IMR-90 (cell line): Measurements from ENCODE around the gene TRAPPC8. TPM values are rescaled to one million over a fixed set of nuclear protein-coding genes. Genes with fewer than 3 reads are reported as not detected.

Experiments used
- ATAC-seq: fragments of 200-7000 bp; cut with Tn5 transposase; 2 replicates; pipeline ENCODE4 v1.9.1; 2020; ENCODE audit warnings: low read depth, mild to moderate bottlenecking, moderate library complexity
- BruUV-seq: library from RNA; stranded (reverse); fragments of 400-500 nt; replicated peaks from 2 replicates; lab custom pipeline; 2021; lab: Mats Ljungman, UMichigan
- CTCF ChIA-PET: fragments of 300-600 bp; formaldehyde crosslinking; extraction: SDS; loops from one replicate; lab custom pipeline; 2021; ENCODE audit warnings: antibody characterized with exemption; lab: Yijun Ruan, JAX
- POLR2A ChIA-PET: fragments of 300-600 bp; sonication (Branson Sonifier 250); formaldehyde crosslinking; loops from one replicate; lab custom pipeline; 2022; ENCODE audit warnings: antibody characterized with exemption; ENCODE audit not compliant: unreplicated experiment; lab: Charles Lee
- DNase-seq: peaks from one replicate; pipeline ENCODE4 v3.0.0; 2013
- H2AFZ ChIP-seq: replicated peaks from 2 replicates; pipeline ENCODE3; 2013; ENCODE audit warnings: low read length, mild to moderate bottlenecking; ENCODE audit not compliant: poor library complexity
- H2AK5ac ChIP-seq: 2 replicates; pipeline ENCODE4 v1.6.1; 2013; ENCODE audit warnings: low read depth, low read length, inconsistent platforms
- H2AK9ac ChIP-seq: replicated peaks from 2 replicates; pipeline ENCODE3; 2013; ENCODE audit warnings: mild to moderate bottlenecking, low read depth, low read length, moderate library complexity; ENCODE audit not compliant: poor library complexity
- H2BK120ac ChIP-seq: 2 replicates; pipeline ENCODE4 v1.6.1; 2013; ENCODE audit warnings: low read depth, low read length, inconsistent platforms
- H2BK15ac ChIP-seq: 3 replicates; pipeline ENCODE4 v1.6.1; 2013; ENCODE audit warnings: low read depth, low read length, inconsistent platforms
- H2BK20ac ChIP-seq: 2 replicates; pipeline ENCODE4 v1.6.1; 2013; ENCODE audit warnings: low read depth, mild to moderate bottlenecking, inconsistent platforms, low read length, moderate library complexity
- H2BK5ac ChIP-seq: 2 replicates; pipeline ENCODE4 v1.6.1; 2013; ENCODE audit warnings: mild to moderate bottlenecking, low read depth, low read length, inconsistent platforms; ENCODE audit not compliant: poor library complexity, severe bottlenecking
- H3K14ac ChIP-seq: replicated peaks from 2 replicates; pipeline ENCODE4 v1.6.1; 2013; ENCODE audit warnings: low read depth, low read length, inconsistent platforms
- H3K18ac ChIP-seq: 2 replicates; pipeline ENCODE4 v1.6.1; 2013; ENCODE audit warnings: low read depth, low read length, control low read depth
- H3K23ac ChIP-seq: 2 replicates; pipeline ENCODE4 v1.6.1; 2013; ENCODE audit warnings: low read depth, low read length, inconsistent platforms
- H3K27ac ChIP-seq: 2 replicates; pipeline ENCODE4 v1.5.1; 2013; ENCODE audit warnings: mild to moderate bottlenecking, control low read depth, low read length; ENCODE audit not compliant: insufficient read depth
- H3K27me3 ChIP-seq: 2 replicates; pipeline ENCODE4 v1.6.1; 2013; ENCODE audit warnings: low read length; ENCODE audit not compliant: control insufficient read depth, insufficient read depth
- H3K36me3 ChIP-seq: 2 replicates; pipeline ENCODE4 v1.6.1; 2013; ENCODE audit warnings: low read length, mixed read lengths; ENCODE audit not compliant: control insufficient read depth, insufficient read depth
- H3K4ac ChIP-seq: 2 replicates; pipeline ENCODE4 v1.6.1; 2013; ENCODE audit warnings: low read depth, low read length, inconsistent platforms
- H3K4me1 ChIP-seq: 2 replicates; pipeline ENCODE4 v1.6.1; 2013; ENCODE audit warnings: low read length, mixed read lengths; ENCODE audit not compliant: control insufficient read depth, insufficient read depth
- H3K4me2 ChIP-seq: 2 replicates; pipeline ENCODE4 v1.6.1; 2013; ENCODE audit warnings: low read depth, mild to moderate bottlenecking, control low read depth, low read length, moderate library complexity
- H3K4me3 ChIP-seq: 2 replicates; pipeline ENCODE4 v1.5.1; 2013; ENCODE audit warnings: low read depth, mild to moderate bottlenecking, control low read depth, low read length, moderate library complexity; ENCODE audit not compliant: insufficient read depth
- H3K56ac ChIP-seq: 2 replicates; pipeline ENCODE4 v1.6.1; 2013; ENCODE audit warnings: low read length, inconsistent platforms; ENCODE audit not compliant: insufficient read depth; ENCODE audit errors: extremely low read depth
- H3K79me1 ChIP-seq, 2 experiments: 2 replicates each; pipeline ENCODE4 v1.6.1; 2013; ENCODE audit warnings: low read length in 2 of 2, inconsistent platforms in 1 of 2, low read depth in 1 of 2
- H3K9ac ChIP-seq: 2 replicates; pipeline ENCODE4 v1.6.1; 2013; ENCODE audit warnings: low read depth, low read length, control low read depth
- H3K9me1 ChIP-seq: 2 replicates; pipeline ENCODE4 v1.6.1; 2013; ENCODE audit warnings: low read length, inconsistent platforms; ENCODE audit not compliant: insufficient read depth
- H3K9me3 ChIP-seq: 2 replicates; pipeline ENCODE4 v1.6.1; 2013; ENCODE audit warnings: low read length; ENCODE audit not compliant: control insufficient read depth, insufficient read depth
- H4K20me1 ChIP-seq: 2 replicates; pipeline ENCODE4 v1.6.1; 2013; ENCODE audit warnings: low read length, inconsistent platforms; ENCODE audit not compliant: insufficient read depth
- H4K5ac ChIP-seq: 2 replicates; pipeline ENCODE4 v1.6.1; 2013; ENCODE audit warnings: mild to moderate bottlenecking, low read depth, low read length, control low read depth
- H4K8ac ChIP-seq, 2 experiments: 2 replicates each; pipeline ENCODE4 v1.6.1; 2013; ENCODE audit warnings: low read depth in 2 of 2, low read length in 2 of 2, control low read depth in 1 of 2, inconsistent platforms in 1 of 2
- H4K91ac ChIP-seq: 2 replicates; pipeline ENCODE4 v1.6.1; 2013; ENCODE audit warnings: low read depth, low read length, inconsistent platforms; ENCODE audit not compliant: insufficient read depth
- FOS ChIP-seq: fragments of 150-350 bp; IDR thresholded peaks from 2 replicates; pipeline ENCODE4 v1.6.1; 2016; ENCODE audit warnings: low read depth, low read length
- dilution Hi-C: fragments of 300-500 bp; cut with HindIII; formaldehyde crosslinking; loops from one replicate; pipeline ENCODE4 v1.14.3; 2018; ENCODE audit warnings: low sequenced_read_pairs; ENCODE audit not compliant: unreplicated experiment
- in situ Hi-C: fragments of 300-500 bp; cut with MboI; formaldehyde crosslinking; loops from 3 replicates; pipeline ENCODE4 v1.14.3; 2019; ENCODE audit warnings: low sequenced_read_pairs, inconsistent platforms, mixed read lengths
- intact Hi-C: fragments of 100-400 bp; cut with micrococcal nuclease; formaldehyde crosslinking; loops from 2 replicates; pipeline ENCODE4 v1.10.0; 2022
- polyA plus RNA-seq, 3 experiments: library from polyadenylated mRNA; depleted of rRNA; stranded (reverse); fragments of >200 nt; gene quantifications; 2 replicates each; pipeline ENCODE4 v1.2.3, GENCODE V29; 2012; ENCODE audit warnings: low replicate concordance in 1 of 3
- total RNA-seq: library from RNA; depleted of rRNA; stranded (reverse); fragments of >200 nt; gene quantifications from 2 replicates; pipeline ENCODE4 v1.2.3, GENCODE V29; 2012

Gene TRAPPC8
- total and polyA plus RNA-seq, 2 of the 4 experiments (the other 2 are of a cell fraction): 21.8 to 54.3 TPM

- Histone ChIP-seq H2AK5ac (no peak overlapping the region), H3K4me1 (no peaks in the 10 kb centered on the region), H3K27me3 (no peaks in the 10 kb centered on the region), H4K91ac (no peak overlapping the region), H3K4ac (no peak overlapping the region), H3K4me2 (no peak overlapping the region), H4K5ac (no peak overlapping the region), H3K79me1 (peaks cover 0 to 4% of the 10 kb centered on the region in 2 experiments; a peak in 1 of 4 replicates), H2BK120ac (no peak overlapping the region), H3K9ac (no peak overlapping the region), H3K9me1 (no peaks in the 10 kb centered on the region), H2BK20ac (no peak overlapping the region), H3K56ac (no peak overlapping the region), H3K9me3 (no peaks in the 10 kb centered on the region), H3K27ac (no peak overlapping the region), H4K8ac (no peak overlapping the region), H3K36me3 (peaks cover 17% of the 10 kb centered on the region), H2BK15ac (no peak overlapping the region), H3K23ac (no peak overlapping the region), H3K4me3 (no peak overlapping the region), H3K18ac (no peak overlapping the region), H4K20me1 (no peaks in the 10 kb centered on the region), H3K14ac (no peak overlapping the region), H2AFZ (no peak overlapping the region), H2BK5ac (no peak overlapping the region), H2AK9ac (no peak overlapping the region)
- in situ Hi-C loops (no loop called here), intact Hi-C loops (loop anchor here (5.0 kb wide), 1 partner anchor 37 kb away; no protein-coding TSS in a partner anchor), dilution Hi-C loops (no loop called here)
- DNase-seq (no peak), ATAC-seq (no peak)
- ChIA-PET CTCF (no interaction called here), POLR2A (interaction anchor here (0.6 kb wide), 1 partner anchor 9 kb away, joined by 4 read pairs; no protein-coding TSS in a partner anchor)
- no peak for TF ChIP-seq FOS
- no TSS peak for BruUV-seq
Measured at GRCh38 chr18:31860488-31860887, 82.4 kb downstream of the TRAPPC8 start.
